Calu3 (cell line): ENCODE results near the gene ADCYAP1R1. TPM values are rescaled to one million over a fixed set of nuclear protein-coding genes. Genes with fewer than 3 reads are reported as not detected.

Experiments
- BruUV-seq: library from RNA; stranded (reverse); fragments of 400-500 nt; replicated peaks from 2 replicates; lab custom pipeline; 2021; lab: Mats Ljungman, UMichigan
- CTCF ChIA-PET: fragments of 300-600 bp; sonication (Branson Sonifier 250); formaldehyde crosslinking; loops from one replicate; lab custom pipeline; 2022; ENCODE audit warnings: antibody characterized with exemption; lab: Charles Lee
- DNase-seq: peaks from one replicate; pipeline ENCODE4 v3.0.0; 2022
- H3K27ac Mint-ChIP-seq: one replicate; pipeline ENCODE4 v1.8.0; 2022; ENCODE audit warnings: mixed read lengths; ENCODE audit not compliant: unreplicated experiment
- H3K27me3 Mint-ChIP-seq: one replicate; pipeline ENCODE4 v1.8.0; 2022; ENCODE audit warnings: mixed read lengths; ENCODE audit not compliant: unreplicated experiment
- H3K36me3 Mint-ChIP-seq: one replicate; pipeline ENCODE4 v1.8.0; 2022; ENCODE audit warnings: mild to moderate bottlenecking, moderate library complexity, mixed read lengths; ENCODE audit not compliant: insufficient read depth, unreplicated experiment
- H3K4me1 Mint-ChIP-seq: one replicate; pipeline ENCODE4 v1.8.0; 2022; ENCODE audit warnings: mild to moderate bottlenecking, low read depth, mixed read lengths; ENCODE audit not compliant: unreplicated experiment
- H3K4me3 Mint-ChIP-seq: one replicate; pipeline ENCODE4 v1.8.0; 2022; ENCODE audit warnings: mild to moderate bottlenecking, low read depth, moderate library complexity, mixed read lengths; ENCODE audit not compliant: unreplicated experiment
- H3K9me3 Mint-ChIP-seq: one replicate; pipeline ENCODE4 v1.8.0; 2022; ENCODE audit warnings: low read depth, mixed read lengths; ENCODE audit not compliant: unreplicated experiment
- intact Hi-C: fragments of 100-400 bp; cut with micrococcal nuclease; formaldehyde crosslinking; loops from one replicate; pipeline ENCODE4 v1.10.0; 2022; ENCODE audit not compliant: unreplicated experiment
- total RNA-seq: library from RNA; stranded (reverse); gene quantifications from 2 replicates; pipeline ENCODE4 v1.2.3, GENCODE V29; 2022
- TF ChIP-seq, protein P1 (sequence below): fragments of 200-600 bp; IDR thresholded peaks from one replicate; pipeline ENCODE4 v1.8.0; 2022; ENCODE audit warnings: antibody characterized with exemption; ENCODE audit not compliant: unreplicated experiment

The ADCYAP1R1 gene
- total RNA-seq, 1 experiment from 2014 or later, result not detected

DNA sequence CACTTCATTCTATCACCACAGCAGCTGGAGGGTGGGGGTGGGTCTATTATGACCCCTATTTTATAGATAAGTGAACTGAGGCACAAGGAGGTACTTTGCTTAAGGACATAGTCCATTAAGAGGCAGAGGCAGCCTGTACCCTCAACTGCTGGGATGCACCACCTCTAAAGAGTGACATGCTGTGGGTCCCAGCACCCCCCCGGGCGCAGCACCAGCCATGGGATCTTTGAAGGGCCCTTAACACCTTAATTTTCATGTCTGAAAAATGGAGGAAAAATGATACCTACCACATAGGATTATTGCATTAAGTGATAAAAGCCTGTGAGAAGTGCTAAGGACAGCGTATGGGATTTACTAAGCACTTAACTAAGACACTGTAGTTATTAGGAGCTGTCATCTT is 15.4 kb downstream of the ADCYAP1R1 start:
- no TSS peak for BruUV-seq
- Mint-ChIP-seq H3K4me3 (no peak overlapping the region), H3K27ac (no peak overlapping the region), H3K4me1 (no peaks in the 10 kb centered on the region), H3K9me3 (no peaks in the 10 kb centered on the region), H3K27me3 (peaks cover 60% of the 10 kb centered on the region), H3K36me3 (no peaks in the 10 kb centered on the region)
- intact Hi-C loops, result loop anchor here (10.0 kb wide), 1 partner anchor 83 kb away; no protein-coding TSS in a partner anchor
- CTCF ChIA-PET, result interaction anchor here (0.7 to 0.8 kb wide), 3 partner anchors 28 to 1942 kb away, joined by 3 to 9 read pairs (median 6); no protein-coding TSS in a partner anchor
- TF ChIP-seq, protein P1, sequence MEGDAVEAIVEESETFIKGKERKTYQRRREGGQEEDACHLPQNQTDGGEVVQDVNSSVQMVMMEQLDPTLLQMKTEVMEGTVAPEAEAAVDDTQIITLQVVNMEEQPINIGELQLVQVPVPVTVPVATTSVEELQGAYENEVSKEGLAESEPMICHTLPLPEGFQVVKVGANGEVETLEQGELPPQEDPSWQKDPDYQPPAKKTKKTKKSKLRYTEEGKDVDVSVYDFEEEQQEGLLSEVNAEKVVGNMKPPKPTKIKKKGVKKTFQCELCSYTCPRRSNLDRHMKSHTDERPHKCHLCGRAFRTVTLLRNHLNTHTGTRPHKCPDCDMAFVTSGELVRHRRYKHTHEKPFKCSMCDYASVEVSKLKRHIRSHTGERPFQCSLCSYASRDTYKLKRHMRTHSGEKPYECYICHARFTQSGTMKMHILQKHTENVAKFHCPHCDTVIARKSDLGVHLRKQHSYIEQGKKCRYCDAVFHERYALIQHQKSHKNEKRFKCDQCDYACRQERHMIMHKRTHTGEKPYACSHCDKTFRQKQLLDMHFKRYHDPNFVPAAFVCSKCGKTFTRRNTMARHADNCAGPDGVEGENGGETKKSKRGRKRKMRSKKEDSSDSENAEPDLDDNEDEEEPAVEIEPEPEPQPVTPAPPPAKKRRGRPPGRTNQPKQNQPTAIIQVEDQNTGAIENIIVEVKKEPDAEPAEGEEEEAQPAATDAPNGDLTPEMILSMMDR, result no peak
- DNase-seq, result no peak

DNA sequence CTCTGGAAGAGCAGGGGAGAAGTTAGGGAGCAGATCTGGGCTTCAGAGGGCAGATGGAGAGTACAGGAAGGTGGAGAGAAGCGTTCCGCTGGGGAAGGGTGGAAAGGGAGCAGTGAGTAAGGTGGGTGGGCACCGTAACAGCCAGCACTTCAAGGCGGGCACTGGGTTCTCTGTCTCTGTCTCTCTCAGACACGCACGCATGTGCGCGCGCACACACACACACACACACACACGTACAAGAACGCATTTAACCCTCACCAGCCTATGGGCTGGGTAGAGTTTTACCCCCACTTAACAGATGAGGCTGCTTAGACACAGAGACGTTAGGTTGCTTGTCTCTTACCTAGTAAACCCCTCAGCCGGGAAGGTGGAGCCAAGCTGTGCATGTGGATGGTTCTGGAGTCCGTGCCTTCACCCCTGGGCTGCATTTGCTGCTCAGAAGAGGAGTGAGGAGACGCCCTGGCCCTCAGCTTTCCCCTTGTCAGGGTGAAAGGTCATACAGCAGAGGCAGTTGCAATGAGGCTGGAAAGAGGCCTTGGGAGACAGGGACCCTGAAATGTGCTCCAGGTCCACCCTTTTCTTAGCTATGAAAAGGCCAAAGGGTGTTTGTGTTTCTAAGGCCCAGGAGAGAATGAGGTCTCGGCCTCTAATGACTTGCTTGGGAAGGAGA is 16.0 kb downstream of the ADCYAP1R1 start:
- Mint-ChIP-seq H3K27me3 (peaks cover 54% of the 10 kb centered on the region), H3K36me3 (no peaks in the 10 kb centered on the region), H3K4me3 (no peak overlapping the region), H3K4me1 (no peaks in the 10 kb centered on the region), H3K27ac (no peak overlapping the region), H3K9me3 (no peaks in the 10 kb centered on the region)
- CTCF ChIA-PET, result interaction anchor here (0.6 kb wide), 1 partner anchor 8 kb away, joined by 4 read pairs; no protein-coding TSS in a partner anchor
- TF ChIP-seq, protein P1, result no peak
- BruUV-seq, result no TSS peak
- DNase-seq, result no peak
- intact Hi-C loops, result loop anchor here (10.0 kb wide), 1 partner anchor 83 kb away; no protein-coding TSS in a partner anchor

- TF ChIP-seq, protein P1, result no peak
- CTCF ChIA-PET, result no interaction called here
- no TSS peak for BruUV-seq
- intact Hi-C loops, result loop anchor here (10.0 kb wide), 1 partner anchor 85 kb away; no protein-coding TSS in a partner anchor
- Mint-ChIP-seq H3K27me3 (peaks cover 35% of the 10 kb centered on the region), H3K4me3 (no peak overlapping the region), H3K27ac (no peak overlapping the region), H3K4me1 (no peaks in the 10 kb centered on the region), H3K9me3 (no peaks in the 10 kb centered on the region), H3K36me3 (no peaks in the 10 kb centered on the region)
- DNase-seq, result no peak
Measured at GRCh38 chr7:31069860-31070555, 17.9 kb downstream of the ADCYAP1R1 start.

GRCh38 chr7:31070991-31071644 is 19.0 kb downstream of the ADCYAP1R1 start:
- Mint-ChIP-seq H3K9me3 (no peaks in the 10 kb centered on the region), H3K4me1 (no peaks in the 10 kb centered on the region), H3K27me3 (peaks cover 24% of the 10 kb centered on the region), H3K4me3 (no peak overlapping the region), H3K27ac (no peak overlapping the region), H3K36me3 (no peaks in the 10 kb centered on the region)
- BruUV-seq, result no TSS peak
- intact Hi-C loops, result no loop called here
- TF ChIP-seq, protein P1, result no peak
- CTCF ChIA-PET, result interaction anchor here (0.5 kb wide), 1 partner anchor 41 kb away, joined by 3 read pairs; no protein-coding TSS in a partner anchor
- DNase-seq, result no peak
